ENCODE measurements around the gene RPL39L.
A peak's percentile ranks its signal among the peaks of the same experiment; 100 is the strongest.

RPL39L gene

DNA sequence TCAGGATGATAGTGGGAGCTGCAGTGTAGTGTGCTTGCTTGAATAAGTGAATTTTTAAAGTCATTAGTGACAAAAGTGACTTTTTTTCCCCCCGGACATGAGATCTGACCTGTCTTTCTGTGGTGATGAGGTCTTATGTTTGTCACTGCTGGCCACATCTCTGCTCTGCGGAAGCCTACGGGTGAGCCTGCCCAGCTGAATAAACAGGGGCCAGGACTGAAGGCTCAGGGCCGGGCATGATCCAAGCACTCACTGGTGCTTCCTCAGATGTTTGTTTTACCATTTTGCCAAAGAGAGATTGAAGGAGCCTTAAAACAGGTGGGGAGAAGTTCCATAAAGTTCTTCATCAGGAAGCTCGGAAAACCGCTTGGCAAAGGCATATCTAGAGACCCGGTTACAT is 35.0 kb downstream of the RPL39L start:
- H3K27ac ChIP-seq: peak overlapping the region; percentile 1; the same call in 1 of the 2 replicates
- TF ChIP-seq, protein P1, sequence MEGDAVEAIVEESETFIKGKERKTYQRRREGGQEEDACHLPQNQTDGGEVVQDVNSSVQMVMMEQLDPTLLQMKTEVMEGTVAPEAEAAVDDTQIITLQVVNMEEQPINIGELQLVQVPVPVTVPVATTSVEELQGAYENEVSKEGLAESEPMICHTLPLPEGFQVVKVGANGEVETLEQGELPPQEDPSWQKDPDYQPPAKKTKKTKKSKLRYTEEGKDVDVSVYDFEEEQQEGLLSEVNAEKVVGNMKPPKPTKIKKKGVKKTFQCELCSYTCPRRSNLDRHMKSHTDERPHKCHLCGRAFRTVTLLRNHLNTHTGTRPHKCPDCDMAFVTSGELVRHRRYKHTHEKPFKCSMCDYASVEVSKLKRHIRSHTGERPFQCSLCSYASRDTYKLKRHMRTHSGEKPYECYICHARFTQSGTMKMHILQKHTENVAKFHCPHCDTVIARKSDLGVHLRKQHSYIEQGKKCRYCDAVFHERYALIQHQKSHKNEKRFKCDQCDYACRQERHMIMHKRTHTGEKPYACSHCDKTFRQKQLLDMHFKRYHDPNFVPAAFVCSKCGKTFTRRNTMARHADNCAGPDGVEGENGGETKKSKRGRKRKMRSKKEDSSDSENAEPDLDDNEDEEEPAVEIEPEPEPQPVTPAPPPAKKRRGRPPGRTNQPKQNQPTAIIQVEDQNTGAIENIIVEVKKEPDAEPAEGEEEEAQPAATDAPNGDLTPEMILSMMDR (conservative IDR thresholded peaks at IDR 0.05): no peak
- no peak for TF ChIP-seq ZFX (IDR thresholded peaks at IDR 0.05)

DNA sequence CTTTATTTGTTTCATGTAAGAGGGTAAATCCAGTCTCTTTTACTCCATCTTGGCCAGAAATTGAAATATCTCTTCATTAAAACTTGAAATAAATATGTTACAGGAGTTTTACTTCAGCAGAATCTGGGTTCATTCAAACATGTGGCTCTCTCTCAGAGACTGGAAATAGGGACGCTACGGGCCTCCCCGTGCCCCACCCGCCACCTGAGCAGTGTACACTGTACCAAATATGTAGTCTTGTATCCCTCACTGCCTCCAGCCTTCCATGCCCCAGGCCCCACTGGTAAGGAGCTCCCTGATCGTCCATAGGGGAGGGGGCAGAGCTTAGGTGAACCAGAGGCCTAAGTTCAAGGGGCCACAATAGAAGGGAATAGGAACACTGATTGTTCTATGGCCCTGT is 36.0 kb downstream of the RPL39L start:
- H3K27ac ChIP-seq: no peak overlapping the region
- no peak for TF ChIP-seq ZFX (IDR thresholded peaks at IDR 0.05)
- TF ChIP-seq, protein P1 (conservative IDR thresholded peaks at IDR 0.05): no peak

GRCh38 chr3:187102073-187102634 is 37.1 kb downstream of the RPL39L start:
- no peak overlapping the region for H3K27ac ChIP-seq
- no peak for TF ChIP-seq ZFX (IDR thresholded peaks at IDR 0.05)

GRCh38 chr3:187101184-187102072 is 37.9 kb downstream of the RPL39L start:
- H3K27ac ChIP-seq: no peak overlapping the region
- TF ChIP-seq ZFX (IDR thresholded peaks at IDR 0.05): no peak
- TF ChIP-seq, protein P1 (conservative IDR thresholded peaks at IDR 0.05): no peak

DNA sequence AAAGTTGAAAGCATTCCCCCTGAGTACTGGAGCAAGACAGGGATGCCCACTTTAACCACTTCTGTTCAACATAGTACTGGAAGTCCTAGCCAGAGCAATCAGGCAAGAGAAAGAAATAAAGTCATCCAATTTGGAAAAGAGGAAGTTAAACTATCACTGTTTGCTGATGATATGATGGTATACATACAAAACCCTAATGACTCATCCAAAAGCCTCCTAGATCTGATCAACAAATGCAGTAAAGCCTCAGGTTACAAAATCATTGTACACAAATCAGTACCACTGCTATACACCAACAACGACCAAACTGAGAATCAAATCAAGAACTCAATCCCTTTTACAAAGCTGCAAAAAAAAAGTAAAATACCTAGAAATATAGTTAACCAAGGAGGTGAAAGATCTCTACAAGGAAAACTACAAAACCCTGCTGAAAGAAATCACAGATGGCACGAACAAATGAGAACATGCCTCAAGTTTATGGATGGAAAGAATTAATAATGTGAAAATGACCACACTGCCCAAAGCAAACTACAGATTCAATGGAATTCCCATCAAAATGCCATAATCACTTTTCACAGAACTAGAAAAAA is 40.3 kb downstream of the RPL39L start:
- TF ChIP-seq, protein P1 (conservative IDR thresholded peaks at IDR 0.05): no peak
- no peak for TF ChIP-seq ZFX (IDR thresholded peaks at IDR 0.05)
- H3K27ac ChIP-seq: no peak overlapping the region

GRCh38 chr3:187093320-187093719 is 46.0 kb downstream of the RPL39L start:
- TF ChIP-seq, protein P1 (conservative IDR thresholded peaks at IDR 0.05): no peak
- no peak for TF ChIP-seq ZFX (IDR thresholded peaks at IDR 0.05)
- no peak overlapping the region for H3K27ac ChIP-seq

- TF ChIP-seq, protein P1 (conservative IDR thresholded peaks at IDR 0.05): no peak
- TF ChIP-seq ZFX (IDR thresholded peaks at IDR 0.05): no peak
- no peak overlapping the region for H3K27ac ChIP-seq
These were observed 50.6 kb downstream of the RPL39L start for GRCh38 chr3:187088701-187089100.

Data from C4-2B (cell line).